Endothelial cell (in vitro differentiated cells): ENCODE data around the gene ZFHX3. TPM values are rescaled to one million over a fixed set of nuclear protein-coding genes. Genes with fewer than 3 reads are reported as not detected.
A peak's percentile ranks its signal among the peaks of the same experiment; 100 is the strongest.

Experiments
- DNase-seq: peaks from one replicate; pipeline ENCODE4 v3.0.0; 2021; ENCODE audit warnings: low spot score
- H3K27ac Mint-ChIP-seq: one replicate; pipeline ENCODE4 v1.8.0; 2021; ENCODE audit warnings: mixed read lengths, inconsistent platforms; ENCODE audit not compliant: unreplicated experiment
- H3K27me3 Mint-ChIP-seq: one replicate; pipeline ENCODE4 v1.8.0; 2021; ENCODE audit warnings: mild to moderate bottlenecking, moderate library complexity, mixed read lengths, inconsistent platforms; ENCODE audit not compliant: unreplicated experiment
- H3K36me3 Mint-ChIP-seq: one replicate; pipeline ENCODE4 v1.8.0; 2021; ENCODE audit warnings: mild to moderate bottlenecking, low read depth, mixed read lengths, inconsistent platforms; ENCODE audit not compliant: unreplicated experiment
- H3K4me1 Mint-ChIP-seq: one replicate; pipeline ENCODE4 v1.8.0; 2021; ENCODE audit warnings: mild to moderate bottlenecking, mixed read lengths, inconsistent platforms; ENCODE audit not compliant: unreplicated experiment
- H3K4me3 Mint-ChIP-seq: one replicate; pipeline ENCODE4 v1.8.0; 2021; ENCODE audit warnings: mild to moderate bottlenecking, mixed read lengths, inconsistent platforms; ENCODE audit not compliant: unreplicated experiment
- H3K9me3 Mint-ChIP-seq: one replicate; pipeline ENCODE4 v1.8.0; 2021; ENCODE audit warnings: mixed read lengths, inconsistent platforms; ENCODE audit not compliant: unreplicated experiment
- total RNA-seq: library from RNA; stranded (reverse); fragmentation: NEBNext Ultra II Directional; extraction: Animal tissue kit (Norgen Biotek cat#: 25700); gene quantifications from one replicate; pipeline ENCODE4 v1.2.1, GENCODE V29; 2021; ENCODE audit not compliant: unreplicated experiment
- TF ChIP-seq, protein P1 (sequence below): fragments of 200-600 bp; sonication (generic); IDR thresholded peaks from one replicate; pipeline ENCODE4 v1.5.0; 2021; ENCODE audit warnings: antibody characterized with exemption; ENCODE audit not compliant: unreplicated experiment

ZFHX3 gene
- total RNA-seq, 1 donor from 2014 or later: 17.7 TPM

DNA sequence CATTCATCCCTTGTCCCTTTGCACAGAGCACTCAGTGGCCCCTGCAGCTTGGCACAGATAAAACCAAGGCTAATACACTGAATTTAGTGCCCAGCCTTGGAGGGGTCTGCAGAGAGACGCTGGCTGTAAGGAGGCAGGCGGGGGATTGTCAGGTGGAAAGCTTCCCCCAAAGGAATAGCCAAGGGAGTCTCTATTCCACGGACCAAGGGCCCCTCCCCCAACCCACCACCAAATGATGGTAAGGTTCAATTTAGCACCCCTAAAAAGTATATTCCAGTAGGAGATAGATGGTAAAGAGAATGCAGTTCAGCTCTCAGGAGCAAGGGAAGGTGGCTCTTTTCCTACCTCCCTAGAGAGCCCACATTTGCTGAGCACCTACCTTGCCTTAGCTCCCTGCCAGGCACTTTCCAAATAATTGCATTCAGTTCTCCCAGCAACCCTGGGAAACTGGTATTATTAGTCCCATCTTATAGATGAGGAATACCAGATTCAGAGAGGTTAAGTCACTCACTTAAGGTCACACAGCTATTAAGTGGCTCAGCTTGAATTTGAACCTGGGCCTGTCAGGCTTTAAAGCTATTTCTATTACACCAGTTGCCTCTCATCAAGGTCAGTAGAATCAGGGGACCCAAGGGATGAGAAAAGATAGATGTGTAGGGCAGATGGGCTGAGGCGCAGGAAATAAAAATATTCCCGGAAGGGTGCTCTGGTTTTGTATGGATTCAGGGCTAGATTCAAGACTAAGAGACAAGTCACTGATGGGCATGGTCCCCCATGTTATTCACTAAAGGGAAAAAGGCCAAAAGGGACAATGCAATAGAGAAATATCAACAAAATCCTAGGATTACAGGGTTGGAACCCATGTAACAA, 20.0 kb upstream of the ZFHX3 start:
- no peak for DNase-seq
- Mint-ChIP-seq H3K27ac (peak overlapping the region; percentile 16), H3K4me3 (no peak overlapping the region), H3K36me3 (peaks cover 3% of the 10 kb centered on the region), H3K9me3 (no peaks in the 10 kb centered on the region), H3K27me3 (peaks cover 15% of the 10 kb centered on the region), H3K4me1 (peaks cover 44% of the 10 kb centered on the region)
- TF ChIP-seq, protein P1, sequence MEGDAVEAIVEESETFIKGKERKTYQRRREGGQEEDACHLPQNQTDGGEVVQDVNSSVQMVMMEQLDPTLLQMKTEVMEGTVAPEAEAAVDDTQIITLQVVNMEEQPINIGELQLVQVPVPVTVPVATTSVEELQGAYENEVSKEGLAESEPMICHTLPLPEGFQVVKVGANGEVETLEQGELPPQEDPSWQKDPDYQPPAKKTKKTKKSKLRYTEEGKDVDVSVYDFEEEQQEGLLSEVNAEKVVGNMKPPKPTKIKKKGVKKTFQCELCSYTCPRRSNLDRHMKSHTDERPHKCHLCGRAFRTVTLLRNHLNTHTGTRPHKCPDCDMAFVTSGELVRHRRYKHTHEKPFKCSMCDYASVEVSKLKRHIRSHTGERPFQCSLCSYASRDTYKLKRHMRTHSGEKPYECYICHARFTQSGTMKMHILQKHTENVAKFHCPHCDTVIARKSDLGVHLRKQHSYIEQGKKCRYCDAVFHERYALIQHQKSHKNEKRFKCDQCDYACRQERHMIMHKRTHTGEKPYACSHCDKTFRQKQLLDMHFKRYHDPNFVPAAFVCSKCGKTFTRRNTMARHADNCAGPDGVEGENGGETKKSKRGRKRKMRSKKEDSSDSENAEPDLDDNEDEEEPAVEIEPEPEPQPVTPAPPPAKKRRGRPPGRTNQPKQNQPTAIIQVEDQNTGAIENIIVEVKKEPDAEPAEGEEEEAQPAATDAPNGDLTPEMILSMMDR: no peak

DNA sequence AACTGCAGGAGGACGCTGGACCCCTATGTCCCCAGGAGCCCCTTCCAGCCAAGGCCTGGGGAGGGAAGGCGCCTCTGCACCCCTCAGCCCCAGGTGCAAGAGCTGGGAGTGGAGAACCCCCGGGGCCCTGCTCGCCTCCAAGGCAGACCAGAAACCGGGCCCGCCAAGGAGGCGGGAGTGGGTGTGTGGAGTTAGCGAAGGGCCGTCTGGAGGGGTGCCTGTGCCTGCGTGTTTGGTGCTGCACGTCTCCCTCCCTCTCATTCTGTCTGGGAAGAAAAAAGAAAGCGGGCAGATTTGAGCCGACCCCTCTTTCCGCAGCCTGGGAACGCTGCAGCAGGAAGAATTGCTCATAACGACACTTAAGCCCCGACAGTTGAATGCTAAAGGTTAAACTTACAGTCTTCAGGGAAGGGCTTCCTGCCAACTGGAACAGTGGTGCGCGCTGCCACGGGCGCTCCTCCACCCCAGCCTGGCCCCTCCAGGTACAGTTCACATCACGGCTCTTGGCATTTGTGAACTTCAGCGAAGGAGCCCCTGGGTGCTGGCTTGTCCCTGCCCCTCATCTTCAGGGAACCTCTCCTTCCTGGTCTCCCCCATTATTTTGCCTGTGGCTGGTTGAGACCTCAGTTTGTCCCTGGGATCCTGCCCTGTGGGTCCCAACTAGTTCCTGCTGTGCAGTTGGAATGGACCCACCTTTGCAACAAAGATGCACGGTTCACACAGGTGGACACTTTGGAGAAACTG, 19.2 kb upstream of the ZFHX3 start:
- no peak for DNase-seq
- H3K4me3 Mint-ChIP-seq: no peak overlapping the region
- H3K4me1 Mint-ChIP-seq: peaks cover 49% of the 10 kb centered on the region
- TF ChIP-seq, protein P1: no peak
- no peak overlapping the region for H3K27ac Mint-ChIP-seq
- H3K27me3 Mint-ChIP-seq: peaks cover 22% of the 10 kb centered on the region
- no peaks in the 10 kb centered on the region for H3K9me3 Mint-ChIP-seq
- peaks cover 3% of the 10 kb centered on the region for H3K36me3 Mint-ChIP-seq

DNA sequence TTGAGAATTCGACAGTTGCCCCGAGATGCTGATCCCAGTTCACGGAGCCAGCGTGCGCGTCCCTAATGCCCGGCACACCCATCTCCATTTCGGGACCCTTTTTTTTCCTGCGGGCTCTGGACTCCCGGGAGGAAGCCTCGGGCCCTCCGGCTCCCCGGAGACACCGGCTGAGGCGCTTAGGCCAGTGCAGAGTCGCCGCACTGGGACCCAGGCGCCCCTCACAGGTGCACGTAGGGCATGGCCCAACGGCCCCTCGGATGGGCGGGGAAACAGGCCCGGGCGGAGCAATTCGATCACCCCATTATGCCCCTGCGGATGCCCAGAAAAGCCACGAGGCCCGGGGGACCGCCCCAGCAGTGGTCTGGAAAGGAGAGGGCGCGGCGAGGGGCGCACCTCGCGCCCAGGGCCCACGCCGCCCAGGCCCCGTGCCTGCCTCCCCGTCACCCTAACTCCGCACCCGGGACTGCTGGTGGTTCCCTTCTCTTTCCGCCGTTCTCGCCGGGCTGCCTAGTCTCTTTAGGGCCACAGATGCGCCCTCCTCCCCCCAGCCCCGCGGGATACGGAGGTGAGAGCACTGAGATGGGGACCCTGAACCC, 18.5 kb upstream of the ZFHX3 start:
- TF ChIP-seq, protein P1: no peak
- Mint-ChIP-seq H3K9me3 (no peaks in the 10 kb centered on the region), H3K4me1 (peaks cover 52% of the 10 kb centered on the region), H3K36me3 (peaks cover 3% of the 10 kb centered on the region), H3K27ac (no peak overlapping the region), H3K4me3 (no peak overlapping the region), H3K27me3 (peaks cover 25% of the 10 kb centered on the region)
- DNase-seq: no peak

DNA sequence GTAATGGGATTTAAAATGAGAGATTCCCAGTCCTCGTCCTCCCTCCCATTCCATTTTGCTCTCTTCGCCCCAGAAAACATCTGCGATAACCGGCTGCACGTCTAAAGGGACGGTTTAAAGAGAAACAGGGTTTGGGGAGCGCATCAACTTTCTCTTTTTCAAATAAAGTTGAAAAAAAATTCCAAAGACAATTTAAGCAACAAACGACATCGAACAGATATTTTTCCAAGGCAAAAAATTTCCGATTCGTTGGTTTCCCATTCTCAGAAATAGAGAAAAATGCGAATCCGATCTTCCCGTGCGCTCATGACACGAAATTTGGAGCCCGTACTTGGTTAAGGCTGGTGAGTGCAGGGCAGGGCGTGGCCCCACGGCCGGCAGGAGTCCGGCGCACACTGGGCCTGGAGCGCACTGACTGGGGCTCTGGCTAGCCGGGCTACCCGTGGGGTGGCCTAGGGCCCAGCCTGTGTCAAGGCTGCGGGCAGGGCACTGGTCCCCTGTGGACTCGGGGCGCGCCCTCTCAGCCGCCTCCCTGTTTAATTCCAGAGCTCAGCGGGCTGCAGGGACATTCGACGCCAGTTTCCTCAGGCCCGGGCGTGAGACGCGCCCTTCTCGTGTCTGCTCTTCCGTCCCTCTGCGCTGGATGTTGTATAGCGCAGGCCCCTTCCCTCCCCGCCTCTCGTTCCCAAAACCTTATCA, 17.9 kb upstream of the ZFHX3 start:
- TF ChIP-seq, protein P1: no peak
- Mint-ChIP-seq H3K27me3 (peaks cover 25% of the 10 kb centered on the region), H3K36me3 (peaks cover 3% of the 10 kb centered on the region), H3K9me3 (no peaks in the 10 kb centered on the region), H3K27ac (no peak overlapping the region), H3K4me3 (peak overlapping the region; percentile 83), H3K4me1 (peaks cover 54% of the 10 kb centered on the region)
- no peak for DNase-seq
